Natural killer cell (primary cell): ENCODE results near the gene ANKRD6. TPM values are rescaled to one million over a fixed set of nuclear protein-coding genes. Genes with fewer than 3 reads are reported as not detected.

Experiments used
- ATAC-seq, 3 donors: fragments of 150-1000 bp in 2 of 3; fragments of 200-7000 bp in 1 of 3; cut with Tn5 transposase; 1 replicate in 1 of 3; 2 replicates in 2 of 3; pipeline ENCODE4 v1.10.0; 2021; ENCODE audit warnings: mild to moderate bottlenecking in 2 of 3, moderate library complexity in 2 of 3
- DNase-seq, 2 donors: peaks; one replicate each; pipeline versions ENCODE4 v3.0.0 to v3.0.0-alpha.2; 2013 to 2021; ENCODE audit warnings: mixed read lengths in 1 of 2
- H3K27ac ChIP-seq: one replicate; pipeline ENCODE4 v1.5.1; 2013; ENCODE audit warnings: mild to moderate bottlenecking, low read length
- H3K27me3 ChIP-seq: one replicate; pipeline ENCODE4 v1.6.1; 2013; ENCODE audit warnings: low read length; ENCODE audit not compliant: control insufficient read depth, insufficient read depth
- H3K36me3 ChIP-seq: one replicate; pipeline ENCODE4 v1.6.1; 2013; ENCODE audit warnings: low read length; ENCODE audit not compliant: control insufficient read depth, insufficient read depth
- H3K4me1 ChIP-seq: one replicate; pipeline ENCODE4 v1.6.1; 2013; ENCODE audit warnings: low read length; ENCODE audit not compliant: control insufficient read depth, insufficient read depth
- H3K4me3 ChIP-seq: one replicate; pipeline ENCODE4 v1.5.1; 2013; ENCODE audit warnings: low read length
- H3K9me3 ChIP-seq: one replicate; pipeline ENCODE4 v1.6.1; 2013; ENCODE audit warnings: low read length; ENCODE audit not compliant: control insufficient read depth, insufficient read depth
- H3K27ac Mint-ChIP-seq, 2 donors: one replicate each; pipeline ENCODE4 v1.8.0; 2022; ENCODE audit warnings: mild to moderate bottlenecking in 2 of 2, mixed read lengths in 2 of 2, moderate library complexity in 1 of 2
- H3K27me3 Mint-ChIP-seq, 2 donors: one replicate each; pipeline ENCODE4 v1.8.0; 2022; ENCODE audit warnings: low read depth in 2 of 2, mixed read lengths in 2 of 2
- H3K36me3 Mint-ChIP-seq: one replicate; pipeline ENCODE4 v1.8.0; 2022; ENCODE audit warnings: mixed read lengths
- H3K4me1 Mint-ChIP-seq, 2 donors: one replicate each; pipeline ENCODE4 v1.8.0; 2022; ENCODE audit warnings: mixed read lengths in 2 of 2
- H3K4me3 Mint-ChIP-seq: one replicate; pipeline ENCODE4 v1.8.0; 2022; ENCODE audit warnings: mild to moderate bottlenecking, moderate library complexity, mixed read lengths
- H3K9me3 Mint-ChIP-seq, 2 donors: one replicate each; pipeline ENCODE4 v1.8.0; 2022; ENCODE audit warnings: mixed read lengths in 2 of 2
- CTCF ChIP-seq: fragments of 200-600 bp; IDR thresholded peaks from one replicate; pipeline ENCODE4 v1.8.0; 2022; ENCODE audit warnings: antibody characterized with exemption
- WGBS: methylation state at CpG from one replicate; pipeline ENCODE4 v1.1.7; 2013; ENCODE audit warnings: missing lambda C conversion rate; ENCODE audit not compliant: insufficient coverage; 5-methylcytosine and 5-hydroxymethylcytosine counted together
- intact Hi-C: fragments of 100-400 bp; cut with micrococcal nuclease; formaldehyde crosslinking; loops from one replicate; pipeline ENCODE4 v1.14.2; 2022
- total RNA-seq, 4 donors: library from RNA; stranded (reverse); fragments of 120-200 nt in 1 of 4; gene quantifications; one replicate each; pipeline versions ENCODE4 v1.2.3 to v1.2.4, GENCODE V29; 2013 to 2022

Gene ANKRD6
- total RNA-seq, 3 donors from 2014 or later (not counting 1 experiment from before 2014, with no cell fraction given): 4.5 to 9.0 (median 4.6) TPM

GRCh38 chr6:89581689-89582088 is 148.7 kb downstream of the ANKRD6 start:
- WGBS: 91% methylated on average over 4 of the region's 4 CpGs
- H3K36me3 Mint-ChIP-seq: no peaks in the 10 kb centered on the region
- DNase-seq: no peak
- H3K4me1 Mint-ChIP-seq: no peaks in the 10 kb centered on the region
- H3K9me3 Mint-ChIP-seq: no peaks in the 10 kb centered on the region
- no peak for ATAC-seq
- H3K27ac Mint-ChIP-seq: no peak overlapping the region
- no peak overlapping the region for H3K4me3 Mint-ChIP-seq
- H3K4me1 ChIP-seq: no peaks in the 10 kb centered on the region
- H3K27me3 ChIP-seq: no peaks in the 10 kb centered on the region
- intact Hi-C loops: no loop called here
- no peak overlapping the region for H3K4me3 ChIP-seq
- TF ChIP-seq CTCF: no peak
- no peaks in the 10 kb centered on the region for H3K36me3 ChIP-seq
- H3K27me3 Mint-ChIP-seq: no peaks in the 10 kb centered on the region
- no peaks in the 10 kb centered on the region for H3K9me3 ChIP-seq
- H3K27ac ChIP-seq: no peak overlapping the region

- Histone ChIP-seq H3K27me3 (no peaks in the 10 kb centered on the region), H3K4me3 (no peak overlapping the region), H3K4me1 (no peaks in the 10 kb centered on the region), H3K9me3 (no peaks in the 10 kb centered on the region), H3K27ac (no peak overlapping the region), H3K36me3 (no peaks in the 10 kb centered on the region)
- ATAC-seq (no peak), DNase-seq (no peak)
- no peak overlapping the region for H3K4me3 Mint-ChIP-seq
- H3K4me1 Mint-ChIP-seq: no peaks in the 10 kb centered on the region
- TF ChIP-seq CTCF: no peak
- WGBS: 80% methylated on average over 4 of the region's 4 CpGs
- intact Hi-C loops: no loop called here
- H3K9me3 Mint-ChIP-seq: no peaks in the 10 kb centered on the region
- H3K27me3 Mint-ChIP-seq: no peaks in the 10 kb centered on the region
- H3K36me3 Mint-ChIP-seq: no peaks in the 10 kb centered on the region
- no peak overlapping the region for H3K27ac Mint-ChIP-seq
These were observed 149.8 kb downstream of the ANKRD6 start for GRCh38 chr6:89582669-89583325.

GRCh38 chr6:89583559-89583958 is 150.6 kb downstream of the ANKRD6 start:
- Mint-ChIP-seq H3K9me3 (no peaks in the 10 kb centered on the region), H3K4me1 (no peaks in the 10 kb centered on the region), H3K36me3 (no peaks in the 10 kb centered on the region), H3K4me3 (no peak overlapping the region), H3K27ac (no peak overlapping the region), H3K27me3 (no peaks in the 10 kb centered on the region)
- intact Hi-C loops: no loop called here
- no peak for DNase-seq
- Histone ChIP-seq H3K36me3 (no peaks in the 10 kb centered on the region), H3K4me3 (no peak overlapping the region), H3K27me3 (no peaks in the 10 kb centered on the region), H3K4me1 (no peaks in the 10 kb centered on the region), H3K9me3 (no peaks in the 10 kb centered on the region), H3K27ac (no peak overlapping the region)
- no peak for ATAC-seq
- WGBS: 93% methylated on average over 2 of the region's 2 CpGs
- no peak for TF ChIP-seq CTCF

GRCh38 chr6:89584539-89584938 is 151.6 kb downstream of the ANKRD6 start:
- Mint-ChIP-seq H3K4me1 (no peaks in the 10 kb centered on the region), H3K27ac (no peak overlapping the region), H3K9me3 (no peaks in the 10 kb centered on the region), H3K27me3 (no peaks in the 10 kb centered on the region), H3K4me3 (no peak overlapping the region), H3K36me3 (no peaks in the 10 kb centered on the region)
- Histone ChIP-seq H3K4me1 (no peaks in the 10 kb centered on the region), H3K9me3 (no peaks in the 10 kb centered on the region), H3K4me3 (no peak overlapping the region), H3K27ac (no peak overlapping the region), H3K36me3 (no peaks in the 10 kb centered on the region), H3K27me3 (no peaks in the 10 kb centered on the region)
- WGBS: 63% methylated on average over 1 of the region's 3 CpGs
- intact Hi-C loops: no loop called here
- TF ChIP-seq CTCF: no peak
- ATAC-seq (no peak), DNase-seq (no peak)
